Astrocyte of the cerebellum (primary cell): Measurements from ENCODE around the gene SIRT4.
"Not testable (repeated sequence)": the region's sequence is repeated elsewhere in the genome, so short reads cannot be mapped to it uniquely, and the experiment has no call there.

ENCODE experiments used
- DNase-seq: peaks from one replicate; pipeline ENCODE4 v3.0.0-alpha.2; 2011; ENCODE audit warnings: low read depth
- H3K4me3 ChIP-seq: 2 replicates; pipeline ENCODE4 v1.5.1; 2011; ENCODE audit warnings: mild to moderate bottlenecking, low read depth, low read length, moderate library complexity
- in situ Hi-C: cut with HindIII; loops from 2 replicates; pipeline ENCODE4 v1.10.0; 2017; ENCODE audit warnings: low sequenced_read_pairs
- TF ChIP-seq, protein P1 (sequence below): IDR thresholded peaks from 2 replicates; pipeline ENCODE4 v1.5.1; 2012; ENCODE audit warnings: low read length, low read depth, moderate library complexity, mild to moderate bottlenecking; ENCODE audit errors: missing control alignments

The SIRT4 gene

DNA sequence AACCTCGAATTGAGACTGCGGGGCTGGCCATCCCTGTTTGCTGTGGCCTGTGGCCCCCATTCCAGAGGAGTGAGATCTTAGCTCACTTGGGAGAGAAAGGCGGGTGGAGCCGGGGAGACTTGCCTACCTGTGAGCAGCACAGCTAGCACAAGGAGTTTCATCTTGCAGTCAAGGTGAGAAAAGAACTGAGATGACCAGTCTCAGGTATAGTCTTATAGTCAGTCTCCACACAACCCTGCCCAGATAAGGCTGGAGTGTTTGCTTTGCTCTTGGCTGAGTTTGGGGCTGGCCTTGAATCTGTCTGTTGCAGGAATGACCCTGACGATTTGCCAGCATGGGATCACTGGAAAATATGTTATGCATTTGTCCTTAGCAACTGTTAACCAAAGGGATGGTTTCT, 25.5 kb downstream of the SIRT4 start, which contains the start of gene PLA2G1B:
TSS of gene PLA2G1B (minus strand) at position 187 of the 400 bp plus-strand sequence. CDS start at position 161, 26 bp downstream.
- H3K4me3 ChIP-seq: no peak within 1 kb of the TSS
- in situ Hi-C loops: no loop called here
- TF ChIP-seq, protein P1, sequence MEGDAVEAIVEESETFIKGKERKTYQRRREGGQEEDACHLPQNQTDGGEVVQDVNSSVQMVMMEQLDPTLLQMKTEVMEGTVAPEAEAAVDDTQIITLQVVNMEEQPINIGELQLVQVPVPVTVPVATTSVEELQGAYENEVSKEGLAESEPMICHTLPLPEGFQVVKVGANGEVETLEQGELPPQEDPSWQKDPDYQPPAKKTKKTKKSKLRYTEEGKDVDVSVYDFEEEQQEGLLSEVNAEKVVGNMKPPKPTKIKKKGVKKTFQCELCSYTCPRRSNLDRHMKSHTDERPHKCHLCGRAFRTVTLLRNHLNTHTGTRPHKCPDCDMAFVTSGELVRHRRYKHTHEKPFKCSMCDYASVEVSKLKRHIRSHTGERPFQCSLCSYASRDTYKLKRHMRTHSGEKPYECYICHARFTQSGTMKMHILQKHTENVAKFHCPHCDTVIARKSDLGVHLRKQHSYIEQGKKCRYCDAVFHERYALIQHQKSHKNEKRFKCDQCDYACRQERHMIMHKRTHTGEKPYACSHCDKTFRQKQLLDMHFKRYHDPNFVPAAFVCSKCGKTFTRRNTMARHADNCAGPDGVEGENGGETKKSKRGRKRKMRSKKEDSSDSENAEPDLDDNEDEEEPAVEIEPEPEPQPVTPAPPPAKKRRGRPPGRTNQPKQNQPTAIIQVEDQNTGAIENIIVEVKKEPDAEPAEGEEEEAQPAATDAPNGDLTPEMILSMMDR: no peak

GRCh38 chr12:120328228-120328627, 26.1 kb downstream of the SIRT4 start:
- in situ Hi-C loops: no loop called here
- no peak overlapping the region for H3K4me3 ChIP-seq
- no peak for DNase-seq
- TF ChIP-seq, protein P1: no peak

More for the DNA sequence above, 25.5 kb downstream of the SIRT4 start, which contains the start of gene PLA2G1B:
- DNase-seq: no peak

- DNase-seq: no peak
- in situ Hi-C loops: no loop called here
Observed at GRCh38 chr12:120331390-120331789, 29.3 kb downstream of the SIRT4 start.

GRCh38 chr12:120332041-120332440, 29.9 kb downstream of the SIRT4 start:
- no peak for DNase-seq
- TF ChIP-seq, protein P1: no peak
- in situ Hi-C loops: no loop called here
- no peak overlapping the region for H3K4me3 ChIP-seq

More at GRCh38 chr12:120331390-120331789, 29.3 kb downstream of the SIRT4 start:
- TF ChIP-seq, protein P1: no peak
- H3K4me3 ChIP-seq: no peak overlapping the region

DNA sequence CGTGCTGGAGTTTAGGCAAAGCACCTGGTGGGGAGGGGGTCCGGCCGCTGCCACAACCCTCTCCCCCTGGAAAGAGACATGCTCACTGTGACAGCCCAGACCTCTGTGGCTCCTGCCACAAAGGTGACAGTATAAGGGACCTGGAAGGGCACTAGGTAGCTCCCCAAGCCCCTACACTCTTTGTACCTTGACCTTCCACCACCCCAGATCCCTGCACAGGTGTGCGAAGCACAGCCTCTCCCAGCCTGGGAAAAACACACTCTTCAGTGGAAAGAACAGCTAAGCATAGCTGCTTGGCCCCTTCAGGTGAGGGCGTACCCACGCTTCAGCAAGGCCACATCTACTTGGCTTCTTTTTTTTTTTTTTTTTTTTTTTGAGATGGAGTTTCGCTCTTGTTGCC, 30.4 kb downstream of the SIRT4 start:
- TF ChIP-seq, protein P1: no peak
- no peak for DNase-seq
- in situ Hi-C loops: no loop called here
- no peak overlapping the region for H3K4me3 ChIP-seq

- TF ChIP-seq, protein P1: peak; percentile 69
- DNase-seq: peak; percentile 5
- in situ Hi-C loops, H3K4me3 ChIP-seq: not testable (repeated sequence)
Observed at GRCh38 chr12:120335447-120335846, 33.3 kb downstream of the SIRT4 start.

GRCh38 chr12:120336392-120336791, 34.3 kb downstream of the SIRT4 start:
- H3K4me3 ChIP-seq, DNase-seq, in situ Hi-C loops: not testable (repeated sequence)
